Middle frontal gyrus (tissue), 1 donor: ENCODE data around the gene ORC3.
"Not testable (repeated sequence)": the region's sequence is repeated elsewhere in the genome, so short reads cannot be mapped to it uniquely, and the experiment has no call there.

ENCODE experiments used
- DNase-seq: peaks from one replicate; pipeline ENCODE4 v3.0.0-alpha.2; 2015; ENCODE audit warnings: low spot score; ENCODE audit errors: extremely low spot score

The ORC3 gene

DNA sequence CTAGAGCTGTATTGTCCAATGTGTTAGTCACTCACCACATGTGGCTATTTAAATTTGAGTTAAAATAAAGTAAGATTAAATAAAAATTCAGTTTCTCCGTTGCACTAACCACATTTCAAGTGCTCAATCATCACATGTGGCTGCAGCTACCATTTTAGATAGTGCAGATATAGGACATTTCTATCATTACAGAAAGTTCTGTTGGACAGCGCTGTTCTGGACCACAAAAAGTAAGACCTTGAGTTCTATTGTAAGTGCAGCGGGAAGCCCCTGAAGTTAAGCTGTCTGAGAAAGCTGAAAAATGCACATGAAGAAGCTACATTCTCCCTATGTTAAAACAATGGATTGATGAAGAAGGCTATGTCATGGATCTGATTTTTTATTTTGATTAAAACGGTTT lies 1.1 kb downstream of the ORC3 start:
- no peak for DNase-seq

DNA sequence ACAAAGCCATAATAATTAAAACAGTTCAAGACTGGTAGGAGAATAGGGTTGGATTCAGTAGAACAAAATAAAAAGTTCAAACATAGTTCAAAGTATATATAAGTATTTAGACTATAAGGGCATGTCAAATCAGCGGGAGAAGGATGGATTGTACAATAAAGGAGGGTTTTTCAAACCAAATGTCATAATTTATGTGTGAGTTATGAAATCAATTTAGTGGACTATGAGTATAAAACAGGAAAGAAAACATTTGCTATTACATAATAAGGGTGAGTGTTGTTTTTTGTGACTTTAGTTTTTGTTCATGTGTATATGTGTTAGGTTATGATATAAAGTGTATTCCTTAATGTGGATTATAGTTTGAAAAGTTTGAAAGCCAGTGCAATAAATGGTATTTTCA lies 10.6 kb downstream of the ORC3 start:
- no peak for DNase-seq

GRCh38 chr6:87606199-87606598 lies 16.3 kb downstream of the ORC3 start:
- no peak for DNase-seq

- no peak for DNase-seq
These were observed 18.9 kb downstream of the ORC3 start for GRCh38 chr6:87608802-87609201.

GRCh38 chr6:87613018-87613417 lies 23.1 kb downstream of the ORC3 start:
- not testable (repeated sequence) for DNase-seq

- DNase-seq: no peak
These were observed 27.5 kb downstream of the ORC3 start for GRCh38 chr6:87617405-87617804.

GRCh38 chr6:87618531-87618930 lies 28.6 kb downstream of the ORC3 start:
- DNase-seq: no peak

DNA sequence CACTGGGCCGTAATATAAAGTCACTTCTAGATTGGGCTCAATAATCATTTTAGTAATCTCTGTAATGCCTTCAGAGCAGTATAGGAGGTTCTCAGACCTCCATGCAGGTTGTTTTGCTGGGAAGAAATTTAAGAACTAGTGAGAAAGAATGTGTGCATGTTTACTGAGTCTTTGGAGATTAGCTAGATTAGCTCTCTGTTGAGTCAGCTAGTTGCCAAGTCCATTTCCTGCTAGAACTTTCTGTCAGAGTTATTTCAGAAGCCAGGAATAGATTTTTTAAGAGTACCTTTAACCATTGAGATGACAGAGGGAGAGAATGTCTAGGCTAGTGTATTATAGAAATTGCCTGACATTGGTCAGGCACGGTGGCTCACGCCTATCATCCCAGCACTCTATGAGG lies 33.3 kb downstream of the ORC3 start:
- DNase-seq: no peak

GRCh38 chr6:87628424-87628823 lies 38.5 kb downstream of the ORC3 start:
- no peak for DNase-seq

GRCh38 chr6:87628881-87629280 lies 38.9 kb downstream of the ORC3 start:
- no peak for DNase-seq

DNA sequence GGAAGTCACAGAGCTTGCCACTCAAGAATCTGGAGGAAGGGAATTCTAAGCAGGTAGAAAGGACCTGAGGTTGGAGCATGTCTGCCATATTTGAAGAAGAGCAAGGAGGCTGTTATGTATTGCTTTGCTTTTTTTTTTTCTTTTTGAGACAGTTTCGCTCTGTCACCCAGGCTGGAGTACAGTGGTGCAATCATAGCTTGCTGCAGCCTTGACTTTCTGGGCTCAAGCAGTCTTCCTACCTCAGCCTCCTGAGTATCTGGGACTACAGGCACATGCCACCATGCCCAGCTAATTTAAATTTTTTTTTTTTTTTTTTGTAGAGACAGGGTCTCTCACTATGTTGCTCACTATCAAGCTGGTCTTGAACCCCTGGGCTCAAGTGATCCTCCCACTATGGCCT lies 40.8 kb downstream of the ORC3 start:
- DNase-seq: no peak

- no peak for DNase-seq
These were observed 43.9 kb downstream of the ORC3 start for GRCh38 chr6:87633851-87634250.

DNA sequence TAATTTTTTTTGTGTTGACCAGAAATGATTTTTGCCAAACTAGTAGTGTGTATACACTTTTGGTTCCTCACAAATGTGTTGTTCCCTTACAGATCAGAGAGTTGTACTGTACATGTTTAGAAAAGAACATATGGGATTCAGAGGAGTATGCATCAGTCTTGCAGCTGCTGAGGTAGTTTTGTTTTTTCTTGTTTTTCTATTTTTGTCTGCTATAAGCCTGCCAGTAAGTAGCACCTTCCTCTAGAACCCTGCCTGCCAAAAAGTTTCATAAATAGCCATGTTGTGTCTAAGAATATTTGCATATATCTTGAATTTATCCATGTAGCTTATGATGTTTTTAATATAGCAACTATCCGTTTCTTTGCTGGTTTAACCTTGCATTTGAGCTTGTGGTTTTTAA lies 46.4 kb downstream of the ORC3 start:
- DNase-seq: peak; percentile 27

DNA sequence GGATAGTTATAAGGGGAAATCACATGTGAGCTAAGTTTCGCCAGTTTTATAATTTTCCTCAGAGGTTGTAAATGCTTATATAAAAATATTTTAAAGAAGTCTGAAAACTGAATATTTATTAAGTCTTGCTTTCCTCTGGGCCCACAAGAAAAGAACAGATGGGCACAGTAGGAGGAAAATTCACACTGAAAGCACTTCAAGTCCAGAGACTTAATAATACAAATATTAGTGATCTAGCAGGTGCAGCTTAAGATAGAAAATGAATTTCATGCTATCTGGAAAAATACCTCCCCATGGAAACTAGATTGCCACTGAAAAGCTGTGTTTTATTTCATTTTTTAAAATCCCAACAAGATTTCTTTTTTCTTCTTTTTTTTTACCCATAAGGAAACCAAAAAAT lies 47.2 kb downstream of the ORC3 start:
- no peak for DNase-seq

DNA sequence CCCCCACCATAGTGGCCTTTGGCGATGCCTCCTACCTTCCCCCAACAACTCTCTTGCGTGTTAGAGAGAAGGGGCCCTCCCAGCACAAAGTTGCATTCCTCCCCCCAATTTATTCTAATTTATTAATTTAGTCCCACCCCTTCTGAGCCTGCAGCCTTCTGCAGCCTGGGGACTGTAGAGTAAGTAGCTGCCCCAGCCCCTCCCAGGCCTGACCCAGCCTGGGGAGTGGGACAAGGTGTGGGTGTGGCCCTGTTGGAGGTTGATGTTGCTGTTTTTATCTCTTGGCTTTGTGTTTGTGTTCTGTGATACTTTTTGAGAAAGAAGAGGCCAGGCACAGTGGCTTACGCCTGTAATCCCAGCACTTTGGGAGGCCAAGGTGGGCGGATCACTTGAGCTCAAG lies 49.4 kb downstream of the ORC3 start:
- DNase-seq: no peak

- DNase-seq: no peak
These were observed 51.2 kb downstream of the ORC3 start for GRCh38 chr6:87641065-87641692.

DNA sequence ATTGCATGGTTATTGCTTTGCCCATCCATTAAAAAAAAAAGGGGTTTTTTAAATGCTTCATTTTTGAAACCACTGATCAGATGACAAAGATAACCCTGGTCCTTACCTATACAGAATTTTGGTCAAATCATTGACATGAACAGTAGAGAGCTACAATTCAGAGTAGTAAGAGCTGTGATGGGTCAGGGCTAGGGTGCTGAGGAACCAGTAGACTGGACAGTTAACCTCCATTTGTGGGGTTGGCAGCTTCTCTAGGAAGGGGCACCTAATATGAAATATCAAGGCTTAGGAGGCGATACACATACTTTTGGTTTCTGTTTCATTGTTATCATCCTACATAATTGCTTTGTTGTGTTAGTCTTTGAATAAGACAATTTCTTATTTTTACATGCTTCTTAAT lies 55.1 kb downstream of the ORC3 start:
- DNase-seq: no peak

GRCh38 chr6:87653074-87653962 lies 63.4 kb downstream of the ORC3 start:
- no peak for DNase-seq

- no peak for DNase-seq
These were observed 64.2 kb downstream of the ORC3 start for GRCh38 chr6:87654122-87654521.

- no peak for DNase-seq
These were observed 65.0 kb downstream of the ORC3 start for GRCh38 chr6:87654875-87655454.

GRCh38 chr6:87655824-87656223 lies 65.9 kb downstream of the ORC3 start:
- DNase-seq: no peak

- no peak for DNase-seq
These were observed 66.9 kb downstream of the ORC3 start for GRCh38 chr6:87656857-87657256.

DNA sequence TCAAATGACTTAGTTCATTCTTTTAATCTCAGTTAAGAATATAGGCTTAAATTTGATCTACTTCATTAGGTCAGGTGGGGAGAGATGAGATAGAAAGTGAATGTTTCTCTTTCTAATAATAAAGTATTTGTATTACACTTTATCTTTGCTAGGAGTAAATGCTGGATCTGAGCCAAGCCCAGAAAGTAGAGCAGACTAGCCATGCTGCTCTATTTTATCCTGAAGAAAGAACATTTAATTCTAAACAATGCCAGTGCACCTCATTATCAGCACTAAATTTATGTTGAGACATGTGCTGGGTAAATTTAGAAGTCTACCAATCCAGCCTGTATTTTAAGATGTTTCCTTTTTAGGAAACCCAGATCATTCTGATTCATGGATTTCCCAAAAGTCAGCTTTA lies 68.6 kb downstream of the ORC3 start:
- no peak for DNase-seq
